ENCODE measurements around the gene ST6GALNAC3.

The ST6GALNAC3 gene

GRCh38 chr1:76473591-76473990, 399.0 kb downstream of the ST6GALNAC3 start:
- no peak for TF ChIP-seq CTCF (IDR thresholded peaks at IDR 0.05; ENCODE audit: control insufficient read depth, insufficient read depth, low read depth, low read length, missing control alignments)
- no peak for DNase-seq (ENCODE audit: low read depth)
- H3K4me3 ChIP-seq (ENCODE audit: control insufficient read depth, low read depth, low read length), result no peak overlapping the region

GRCh38 chr1:76474922-76475321, 400.4 kb downstream of the ST6GALNAC3 start:
- no peak for DNase-seq (ENCODE audit: low read depth)
- no peak overlapping the region for H3K4me3 ChIP-seq (ENCODE audit: control insufficient read depth, low read depth, low read length)
- no peak for TF ChIP-seq CTCF (IDR thresholded peaks at IDR 0.05; ENCODE audit: control insufficient read depth, insufficient read depth, low read depth, low read length, missing control alignments)

GRCh38 chr1:76477156-76477555, 402.6 kb downstream of the ST6GALNAC3 start:
- H3K4me3 ChIP-seq (ENCODE audit: control insufficient read depth, low read depth, low read length), result no peak overlapping the region
- DNase-seq (ENCODE audit: low read depth), result no peak
- no peak for TF ChIP-seq CTCF (IDR thresholded peaks at IDR 0.05; ENCODE audit: control insufficient read depth, insufficient read depth, low read depth, low read length, missing control alignments)

- no peak overlapping the region for H3K4me3 ChIP-seq (ENCODE audit: control insufficient read depth, low read depth, low read length)
- no peak for TF ChIP-seq CTCF (IDR thresholded peaks at IDR 0.05; ENCODE audit: control insufficient read depth, insufficient read depth, low read depth, low read length, missing control alignments)
- DNase-seq (ENCODE audit: low read depth), result no peak
Measured at GRCh38 chr1:76480827-76481226, 406.3 kb downstream of the ST6GALNAC3 start.

GRCh38 chr1:76481672-76482071, 407.1 kb downstream of the ST6GALNAC3 start:
- DNase-seq (ENCODE audit: low read depth), result no peak
- H3K4me3 ChIP-seq (ENCODE audit: control insufficient read depth, low read depth, low read length), result no peak overlapping the region
- TF ChIP-seq CTCF (IDR thresholded peaks at IDR 0.05; ENCODE audit: control insufficient read depth, insufficient read depth, low read depth, low read length, missing control alignments), result no peak

- H3K4me3 ChIP-seq (ENCODE audit: control insufficient read depth, low read depth, low read length), result no peak overlapping the region
- DNase-seq (ENCODE audit: low read depth), result no peak
- no peak for TF ChIP-seq CTCF (IDR thresholded peaks at IDR 0.05; ENCODE audit: control insufficient read depth, insufficient read depth, low read depth, low read length, missing control alignments)
Measured at GRCh38 chr1:76482272-76482671, 407.7 kb downstream of the ST6GALNAC3 start.

- H3K4me3 ChIP-seq (ENCODE audit: control insufficient read depth, low read depth, low read length), result no peak overlapping the region
- no peak for TF ChIP-seq CTCF (IDR thresholded peaks at IDR 0.05; ENCODE audit: control insufficient read depth, insufficient read depth, low read depth, low read length, missing control alignments)
- DNase-seq (ENCODE audit: low read depth), result no peak
Measured at GRCh38 chr1:76491737-76492136, 417.2 kb downstream of the ST6GALNAC3 start.
